ENCODE measurements around the gene LMX1B.

LMX1B gene

GRCh38 chr9:126661122-126661520 lies 47.4 kb downstream of the LMX1B start:
- no peak for DNase-seq (ENCODE audit: low read depth)

- DNase-seq (ENCODE audit: low read depth), result no peak
Observed at GRCh38 chr9:126661521-126662251, 48.0 kb downstream of the LMX1B start.

GRCh38 chr9:126663661-126664072 lies 49.9 kb downstream of the LMX1B start:
- no peak for DNase-seq (ENCODE audit: low read depth)

GRCh38 chr9:126664900-126665643 lies 51.3 kb downstream of the LMX1B start:
- no peak for DNase-seq (ENCODE audit: low read depth)

- no peak for DNase-seq (ENCODE audit: low read depth)
Observed at GRCh38 chr9:126665644-126666035, 51.9 kb downstream of the LMX1B start.

- no peak for DNase-seq (ENCODE audit: low read depth)
Observed at GRCh38 chr9:126666155-126666803, 52.6 kb downstream of the LMX1B start.

- DNase-seq (ENCODE audit: low read depth), result no peak
Observed at GRCh38 chr9:126667190-126668055, 53.7 kb downstream of the LMX1B start.

GRCh38 chr9:126668058-126668457 lies 54.3 kb downstream of the LMX1B start:
- DNase-seq (ENCODE audit: low read depth), result no peak

- DNase-seq (ENCODE audit: low read depth), result no peak
Observed at GRCh38 chr9:126669108-126669507, 55.4 kb downstream of the LMX1B start.

GRCh38 chr9:126670270-126670669 lies 56.5 kb downstream of the LMX1B start:
- DNase-seq (ENCODE audit: low read depth), result no peak

- DNase-seq (ENCODE audit: low read depth), result no peak
Observed at GRCh38 chr9:126671381-126671831, 57.7 kb downstream of the LMX1B start.

GRCh38 chr9:126671983-126672382 lies 58.3 kb downstream of the LMX1B start:
- no peak for DNase-seq (ENCODE audit: low read depth)

- DNase-seq (ENCODE audit: low read depth), result no peak
Observed at GRCh38 chr9:126672634-126673284, 59.0 kb downstream of the LMX1B start.

GRCh38 chr9:126673689-126674364 lies 60.1 kb downstream of the LMX1B start:
- no peak for DNase-seq (ENCODE audit: low read depth)

- no peak for DNase-seq (ENCODE audit: low read depth)
Observed at GRCh38 chr9:126674365-126675146, 60.8 kb downstream of the LMX1B start.

GRCh38 chr9:126675147-126675467 lies 61.4 kb downstream of the LMX1B start:
- DNase-seq (ENCODE audit: low read depth), result no peak

GRCh38 chr9:126676102-126676684 lies 62.5 kb downstream of the LMX1B start:
- DNase-seq (ENCODE audit: low read depth), result no peak

GRCh38 chr9:126676685-126677143 lies 63.0 kb downstream of the LMX1B start:
- no peak for DNase-seq (ENCODE audit: low read depth)

GRCh38 chr9:126677188-126678084 lies 63.7 kb downstream of the LMX1B start:
- DNase-seq (ENCODE audit: low read depth), result no peak

Data from T-helper 22 cell (primary cell).